NCI-H2196 treated with DMSO at 0.1 percent for 48 hours (cell line): ENCODE results near the gene CLEC16A.
A peak's percentile ranks its signal among the peaks of the same experiment; 100 is the strongest.
"Not testable (repeated sequence)": the region's sequence is repeated elsewhere in the genome, so short reads cannot be mapped to it uniquely, and the experiment has no call there.

Source experiments
- DNase-seq: peaks from one replicate; lab custom pipeline; 2025; ENCODE audit not compliant: unreplicated experiment; lab: John Stamatoyannopoulos, UW

Gene CLEC16A

GRCh38 chr16:10939649-10940234 is 4.6 kb upstream of the CLEC16A start:
- no peak for DNase-seq

GRCh38 chr16:10940501-10941079 is 3.8 kb upstream of the CLEC16A start:
- no peak for DNase-seq

- no peak for DNase-seq
These were observed 3.0 kb upstream of the CLEC16A start for GRCh38 chr16:10941127-10941933.

- DNase-seq, result not testable (repeated sequence)
These were observed 2.4 kb upstream of the CLEC16A start for GRCh38 chr16:10941935-10942351.

DNA sequence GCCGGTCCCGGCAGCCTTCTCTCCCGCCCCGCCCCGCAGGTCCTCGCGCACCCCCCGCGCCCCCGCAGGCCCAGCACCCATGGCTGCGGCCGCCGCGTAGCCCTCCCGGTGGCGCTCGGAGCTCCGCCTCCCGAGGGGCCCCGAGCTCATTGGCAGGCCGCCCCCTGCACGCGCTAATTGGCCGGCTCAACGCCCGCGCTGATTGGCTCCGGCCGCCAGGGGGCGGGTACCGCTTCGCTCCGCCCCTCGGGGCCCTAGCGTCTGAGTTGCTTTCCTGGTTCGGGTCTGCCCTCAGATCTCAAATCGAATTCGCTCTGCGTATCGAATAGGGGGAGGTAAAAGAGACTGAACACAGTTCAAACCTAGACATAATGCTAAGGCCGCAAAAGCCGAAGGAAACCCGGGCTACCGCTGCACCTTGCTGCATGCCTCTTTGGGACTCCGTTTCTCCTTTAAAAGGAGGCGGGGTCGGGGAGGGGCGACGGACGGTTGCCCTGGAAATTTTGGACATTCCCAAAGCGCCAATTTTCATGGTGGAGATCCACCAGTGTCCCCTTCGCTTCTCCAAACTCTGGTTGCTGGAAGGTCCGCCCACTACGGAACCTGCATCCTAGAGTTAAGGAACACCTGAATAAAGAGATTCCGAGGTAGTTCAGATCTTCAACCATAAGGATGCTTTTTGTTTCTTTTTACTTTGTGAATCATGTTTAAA is 1.9 kb upstream of the CLEC16A start, which contains the start of gene DEXI:
DEXI (minus strand) TSS at position 117 of the 712 bp plus-strand sequence. CDS start 463 bp downstream, outside the sequence.
- DNase-seq, result peak; percentile 85

DNA sequence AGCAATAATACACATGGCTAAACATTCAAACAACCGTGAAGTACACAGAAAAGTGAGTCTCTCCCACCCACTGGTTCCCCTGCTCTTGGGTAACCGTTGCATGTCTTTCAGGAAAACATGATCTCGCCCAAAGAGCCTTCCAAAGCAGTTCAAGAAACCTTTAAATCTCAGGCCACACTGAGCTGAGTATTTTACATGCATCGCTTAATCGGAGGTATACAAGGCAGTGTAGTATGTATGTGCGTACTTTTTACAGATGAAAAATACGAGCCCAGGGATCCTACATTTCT is 1.4 kb upstream of the CLEC16A start:
- no peak for DNase-seq

DNA sequence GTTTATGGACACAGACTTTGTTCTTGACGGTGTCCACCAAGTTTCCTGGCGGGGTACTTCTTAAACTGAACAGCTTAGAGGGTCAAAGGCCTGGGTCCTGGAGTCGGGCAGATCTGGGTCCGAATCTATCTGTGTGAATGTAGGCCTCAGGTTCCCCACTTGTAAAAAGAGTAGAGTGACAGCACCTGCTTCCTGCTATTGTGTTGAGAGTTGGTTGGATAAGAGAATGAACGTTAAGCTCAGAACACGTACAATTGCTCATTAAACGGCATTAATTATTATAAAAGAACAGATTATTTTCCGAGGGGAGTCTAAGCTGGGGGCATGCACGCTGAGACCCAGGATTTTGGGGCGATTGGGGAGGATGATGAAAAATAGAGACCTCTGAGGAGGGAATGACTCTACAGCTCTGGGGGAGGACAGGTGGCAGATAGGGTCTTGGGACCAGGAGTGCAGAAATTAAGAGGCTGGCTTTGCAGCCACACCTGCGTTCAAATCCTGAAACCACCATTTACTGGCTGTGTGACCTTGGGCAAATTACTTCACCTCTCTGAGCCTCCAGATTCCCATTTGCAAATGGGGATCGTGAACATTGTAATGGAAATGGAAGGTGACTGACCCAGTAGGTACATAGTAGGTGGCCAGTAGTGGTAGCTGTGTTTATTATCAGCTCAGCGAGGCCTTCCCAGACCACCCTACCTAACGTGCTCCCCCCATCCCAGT is 862 bp downstream of the CLEC16A start:
- no peak for DNase-seq

DNA sequence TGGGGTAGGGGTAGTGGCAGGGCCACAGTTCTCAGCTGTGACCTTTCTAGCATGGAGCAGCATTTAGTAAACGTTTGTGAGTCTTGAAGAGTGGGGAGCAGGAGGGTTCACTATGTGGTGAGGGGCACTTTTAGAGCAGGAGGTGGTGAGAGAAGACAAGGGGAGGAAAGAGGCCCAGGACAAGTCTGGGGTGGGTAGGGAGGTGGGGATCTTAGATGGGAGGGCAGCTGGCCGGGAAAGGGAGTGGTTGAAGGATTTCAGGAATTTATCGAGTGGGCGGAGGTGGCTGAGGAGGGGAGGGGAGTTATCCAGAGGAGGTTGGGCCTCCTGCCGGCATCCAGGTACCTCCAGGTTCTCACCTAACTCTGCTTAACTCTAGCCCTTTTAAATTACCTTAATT is 1.9 kb downstream of the CLEC16A start:
- no peak for DNase-seq

DNA sequence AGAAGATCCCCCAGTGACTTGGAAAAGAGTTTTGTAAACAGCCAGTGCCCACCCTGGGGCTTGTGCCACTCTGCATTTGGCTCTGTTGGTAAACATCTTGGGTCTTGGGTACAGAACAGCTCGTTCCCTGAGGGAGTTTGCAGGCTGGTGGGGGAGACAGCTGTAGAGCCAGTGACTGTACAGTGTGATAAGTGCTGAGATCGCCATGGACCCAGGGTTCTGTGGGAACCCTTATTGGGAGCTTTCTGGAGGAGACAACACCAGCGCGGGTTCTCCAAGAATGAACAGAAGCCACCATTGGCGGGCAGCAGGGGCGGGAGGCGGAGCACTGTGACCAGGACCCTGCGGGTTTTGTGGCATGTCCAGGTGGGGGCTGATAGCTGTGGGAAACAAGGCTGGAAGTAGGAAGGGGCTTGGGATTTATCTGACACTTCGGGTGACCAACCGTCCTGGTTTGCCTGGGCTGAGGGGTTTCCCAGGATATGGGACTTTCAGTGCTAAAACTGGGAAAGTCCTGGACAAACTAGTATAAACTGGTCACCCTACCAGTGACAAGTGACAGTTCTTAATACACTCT is 2.9 kb downstream of the CLEC16A start:
- DNase-seq, result no peak

GRCh38 chr16:10949424-10949970 is 5.1 kb downstream of the CLEC16A start:
- no peak for DNase-seq

DNA sequence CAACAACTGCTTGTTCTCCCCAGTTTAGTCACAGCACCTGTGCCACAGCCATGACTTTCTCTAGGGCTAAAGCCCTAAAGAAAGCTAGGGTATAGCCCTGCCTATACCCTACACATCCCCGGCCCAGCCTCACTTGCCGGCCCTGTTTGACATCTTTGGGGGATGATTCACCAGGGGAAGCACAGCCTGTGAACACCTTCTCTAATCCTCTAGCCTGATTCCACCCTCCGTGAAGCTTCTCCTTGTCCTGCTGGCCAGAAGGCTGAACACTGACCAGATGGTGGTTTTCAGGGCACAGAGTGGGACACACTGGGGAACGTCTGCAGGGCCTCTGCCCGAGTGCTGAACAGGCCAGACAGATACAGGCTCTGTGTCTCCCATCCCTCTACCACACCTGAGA is 6.0 kb downstream of the CLEC16A start:
- DNase-seq, result no peak

DNA sequence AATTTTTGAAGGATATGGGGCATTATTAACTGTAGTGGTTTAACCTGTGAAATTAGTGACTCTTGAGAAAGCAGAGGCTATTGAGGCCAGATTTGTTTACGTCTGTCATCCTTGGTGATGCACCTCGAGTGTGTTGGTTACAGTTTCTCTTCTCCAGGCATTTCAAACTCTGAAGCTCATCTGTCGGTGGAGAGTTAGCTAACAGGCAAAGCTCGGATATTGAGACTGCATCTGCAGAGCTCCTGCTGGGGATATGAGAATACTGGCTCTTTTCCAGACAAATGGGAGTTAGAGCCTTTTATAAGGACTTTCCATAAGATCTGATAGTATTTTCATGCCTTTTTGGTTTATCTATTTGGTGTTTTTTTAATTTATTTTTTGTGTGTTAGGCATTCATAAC is 6.7 kb downstream of the CLEC16A start:
- no peak for DNase-seq

GRCh38 chr16:10954903-10955302 is 10.5 kb downstream of the CLEC16A start:
- no peak for DNase-seq

GRCh38 chr16:10957771-10958482 is 13.6 kb downstream of the CLEC16A start:
- DNase-seq, result no peak

DNA sequence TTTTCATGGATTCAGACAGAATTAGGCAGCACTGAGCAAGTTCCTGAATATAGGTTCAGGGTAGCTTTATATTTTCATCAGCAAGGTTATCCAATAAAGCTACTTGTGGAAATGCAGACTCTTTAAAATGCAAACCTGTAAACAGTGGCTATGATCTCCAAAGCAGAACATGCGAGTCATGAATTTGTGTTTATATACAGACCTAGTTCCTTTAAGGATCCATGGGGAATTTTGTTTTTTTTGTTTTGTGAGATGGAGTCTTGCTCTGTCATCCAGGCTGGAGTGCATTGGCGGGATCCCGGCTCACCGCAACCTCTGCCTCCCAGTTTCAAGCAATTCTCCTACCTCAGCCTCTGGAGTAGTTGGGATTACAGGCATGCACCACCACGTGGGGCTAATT is 14.8 kb downstream of the CLEC16A start:
- no peak for DNase-seq

GRCh38 chr16:10961231-10961630 is 16.9 kb downstream of the CLEC16A start:
- no peak for DNase-seq

- peak; percentile 81 for DNase-seq
These were observed 19.9 kb downstream of the CLEC16A start for GRCh38 chr16:10964039-10964890.

- no peak for DNase-seq
These were observed 20.5 kb downstream of the CLEC16A start for GRCh38 chr16:10964891-10965326.
